ENCODE measurements around the gene TAF4.

The TAF4 gene

DNA sequence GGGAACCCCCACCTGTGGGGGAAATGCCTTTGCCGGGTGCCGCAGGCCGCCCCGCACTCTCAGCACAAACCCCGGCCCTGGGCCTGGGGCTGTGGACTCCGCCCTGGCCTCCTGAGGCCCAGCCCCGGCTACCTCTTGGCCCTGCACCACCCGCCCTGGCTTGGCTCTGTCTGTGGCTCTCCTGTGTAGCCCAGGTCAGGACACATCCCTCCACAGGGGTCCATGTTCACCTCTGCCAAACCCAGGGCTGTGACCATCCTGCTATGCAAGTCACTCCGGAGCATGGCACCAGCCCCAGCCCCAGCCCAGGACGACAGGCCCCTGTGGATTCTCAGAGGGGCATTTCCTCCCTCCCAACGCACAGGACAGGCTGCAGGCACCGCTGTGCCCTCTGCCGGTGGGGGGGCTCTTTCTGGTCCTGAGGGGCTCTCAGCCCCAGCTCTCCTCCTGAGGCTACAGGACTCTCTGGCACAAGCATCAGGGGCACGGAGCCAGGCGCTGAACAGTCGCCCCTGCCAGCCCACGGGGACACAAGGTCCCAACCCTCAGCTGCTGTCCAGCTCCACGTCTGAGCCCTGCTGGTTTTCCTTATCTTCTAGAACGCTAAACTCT is 45.7 kb downstream of the TAF4 start:
- DNase-seq: no peak

DNA sequence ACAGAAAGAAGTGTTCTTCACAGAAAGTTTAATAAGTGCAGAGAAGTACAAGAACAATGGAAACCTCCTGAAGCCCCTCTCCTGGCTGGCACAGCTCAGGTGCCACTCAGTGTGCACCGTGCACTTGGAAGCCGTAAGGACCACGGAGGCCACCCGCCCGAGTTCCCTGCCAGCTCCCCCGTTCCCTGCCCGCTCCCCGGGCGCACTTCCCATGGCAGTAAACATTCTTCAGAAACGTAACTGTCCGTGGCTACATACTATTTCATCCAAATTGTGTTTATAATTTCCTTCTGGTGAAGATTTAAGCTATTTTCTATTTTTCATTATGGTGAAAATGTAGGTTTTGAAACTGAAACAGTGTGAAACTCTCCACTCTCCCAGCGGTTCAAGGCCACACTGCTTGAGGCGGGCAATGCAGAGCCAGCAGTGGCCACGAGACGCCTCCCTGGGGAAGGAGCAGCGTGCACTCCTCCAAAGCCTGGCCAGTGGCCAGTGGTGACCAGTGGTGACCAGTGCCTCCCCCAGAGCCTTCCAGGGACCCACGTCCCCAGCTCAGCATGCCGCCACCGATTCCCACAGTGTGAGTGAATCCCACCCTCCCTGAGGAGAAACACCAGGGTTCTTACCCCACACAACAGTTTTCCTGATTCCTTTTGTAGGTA is 46.4 kb downstream of the TAF4 start:
- DNase-seq: no peak

DNA sequence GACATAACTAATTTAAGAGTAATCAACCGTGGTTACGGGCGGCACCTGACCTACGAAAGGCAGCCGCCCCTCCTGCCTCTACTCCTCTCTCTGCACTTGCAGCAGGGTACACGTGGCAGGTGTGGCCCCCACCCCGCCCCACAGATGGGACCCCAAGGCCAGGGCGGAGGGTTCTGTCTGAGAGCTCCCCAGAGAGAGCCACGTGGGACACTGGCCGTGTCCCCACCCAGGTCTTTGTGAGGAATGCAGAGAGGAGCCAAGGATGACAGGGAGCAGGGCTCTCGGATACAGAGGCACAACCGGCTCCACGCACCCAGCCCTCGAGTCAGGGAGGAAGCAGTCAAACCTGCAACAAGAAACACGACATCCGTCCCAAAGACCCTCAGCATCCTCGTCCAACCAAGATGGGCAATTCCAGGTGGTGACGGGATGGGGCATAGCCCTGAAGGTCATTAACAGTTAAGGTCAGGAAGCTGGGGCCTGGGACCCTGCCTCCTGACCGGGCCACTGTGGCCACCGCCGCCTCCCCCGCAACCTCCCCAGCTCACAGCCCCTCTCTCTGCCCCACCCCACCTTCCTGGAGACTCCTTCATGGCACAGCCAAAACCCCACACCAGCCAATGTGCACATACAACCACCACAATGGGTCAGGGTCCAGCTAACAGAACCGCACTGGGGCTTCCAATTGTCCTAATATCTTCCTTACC is 47.1 kb downstream of the TAF4 start:
- DNase-seq: no peak

GRCh38 chr20:62015540-62016288 is 50.0 kb downstream of the TAF4 start:
- DNase-seq: no peak

- DNase-seq: no peak
These were observed 50.7 kb downstream of the TAF4 start for GRCh38 chr20:62014889-62015537.

GRCh38 chr20:62014488-62014775 is 51.2 kb downstream of the TAF4 start:
- DNase-seq: no peak

- no peak for DNase-seq
These were observed 53.0 kb downstream of the TAF4 start for GRCh38 chr20:62012631-62013030.

DNA sequence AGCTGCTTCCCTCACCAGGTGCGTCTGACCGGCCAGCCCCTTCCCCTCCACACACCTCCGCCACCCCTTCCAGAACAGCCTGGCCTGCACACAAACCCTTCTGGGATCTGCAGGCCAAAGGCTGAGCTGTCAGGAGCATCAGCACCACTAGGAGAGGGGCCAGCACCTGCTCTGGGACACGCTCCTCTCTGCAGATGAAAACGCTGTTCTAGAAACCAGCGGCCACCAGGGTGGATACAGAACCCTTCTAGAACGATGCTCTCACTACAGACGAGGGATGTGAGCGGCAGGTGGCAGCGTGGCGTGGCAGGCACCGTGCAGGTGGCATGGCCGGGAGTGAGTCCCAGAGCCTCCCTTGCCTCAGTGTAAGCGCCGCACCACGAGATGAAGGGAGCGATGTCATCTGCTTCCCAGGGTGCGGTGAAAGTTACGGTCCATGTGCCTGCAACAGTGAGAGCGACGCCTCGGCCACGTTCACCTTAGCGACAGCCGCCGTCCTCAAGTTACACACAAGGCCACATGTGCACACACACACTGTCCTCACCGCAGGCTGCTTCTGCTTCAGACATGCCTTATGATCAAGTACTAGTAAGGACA is 53.6 kb downstream of the TAF4 start:
- DNase-seq: no peak

GRCh38 chr20:62011403-62011790 is 54.3 kb downstream of the TAF4 start:
- no peak for DNase-seq

GRCh38 chr20:62010551-62011402 is 54.9 kb downstream of the TAF4 start:
- peak; percentile 50 for DNase-seq

DNA sequence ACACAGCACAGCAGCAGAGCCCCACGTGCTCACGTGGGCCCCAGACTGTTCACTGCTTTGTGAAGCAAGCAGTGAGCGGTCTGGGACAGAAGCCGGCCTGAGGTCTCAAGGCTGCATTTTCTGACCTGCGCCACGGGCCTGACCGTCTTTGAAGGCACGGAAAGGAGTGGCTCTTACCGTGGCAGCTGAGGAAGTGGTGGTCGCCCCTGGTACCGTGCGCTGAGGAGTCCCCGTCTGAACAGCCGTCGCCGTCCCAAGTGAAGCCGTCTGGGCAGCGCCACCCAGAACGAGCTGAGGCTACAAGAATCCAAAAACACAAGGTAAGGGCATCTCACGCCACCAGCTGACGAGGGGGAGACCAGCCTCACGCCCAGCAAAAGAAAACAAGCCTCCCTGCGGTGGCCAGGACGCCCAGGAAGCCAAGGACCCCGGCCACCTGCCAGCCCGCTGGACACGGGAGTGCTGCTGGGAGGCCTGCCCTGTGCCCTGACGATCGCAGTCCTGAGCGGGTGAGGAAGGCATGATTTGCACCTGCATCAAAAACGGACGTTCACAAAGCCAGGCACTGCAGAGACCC is 55.7 kb downstream of the TAF4 start:
- DNase-seq: no peak

DNA sequence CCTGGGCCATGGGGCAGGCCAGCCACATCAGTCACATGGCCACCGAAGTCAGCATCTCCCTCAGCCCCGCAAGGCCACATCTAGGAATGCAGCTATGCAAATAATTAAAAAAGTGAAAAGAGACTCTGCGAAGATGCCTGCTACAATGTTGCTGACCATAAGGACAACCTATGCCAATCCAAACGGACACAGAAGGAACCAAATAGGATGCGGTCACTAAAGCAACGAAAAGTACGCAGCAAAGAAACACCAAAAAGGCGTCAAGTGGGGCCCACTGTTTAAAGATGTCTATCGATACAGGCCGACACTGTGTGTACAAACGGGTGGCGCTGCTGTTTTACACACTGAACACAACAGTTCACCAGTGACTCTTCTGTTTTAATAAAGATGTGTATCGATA is 56.4 kb downstream of the TAF4 start:
- DNase-seq: no peak

DNA sequence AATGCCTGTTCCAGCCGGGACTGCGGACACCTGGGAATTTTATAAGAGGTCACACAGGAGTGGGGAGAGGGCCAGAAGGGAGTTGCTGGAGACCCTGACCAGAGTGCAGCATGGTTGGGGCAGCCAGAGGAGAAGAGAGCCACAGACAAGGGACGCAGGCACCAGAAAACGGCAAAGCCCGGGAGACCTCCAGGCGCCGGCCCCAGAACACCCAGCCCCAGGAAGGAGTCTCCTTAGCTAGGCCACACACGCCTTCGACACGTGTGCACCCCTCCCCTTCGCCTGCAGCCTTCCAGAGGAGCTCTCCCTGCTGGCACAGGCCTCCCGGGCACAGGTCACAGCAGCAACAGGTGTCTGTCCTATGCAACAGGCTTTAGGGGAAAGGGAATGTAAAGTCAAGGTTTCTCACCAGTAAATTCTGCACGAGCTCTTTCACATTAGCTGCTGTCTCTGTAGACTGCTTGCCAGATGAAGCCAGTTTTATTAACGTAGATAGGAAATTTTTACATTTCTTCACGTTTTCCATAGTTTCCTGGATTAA is 57.0 kb downstream of the TAF4 start:
- DNase-seq: no peak

DNA sequence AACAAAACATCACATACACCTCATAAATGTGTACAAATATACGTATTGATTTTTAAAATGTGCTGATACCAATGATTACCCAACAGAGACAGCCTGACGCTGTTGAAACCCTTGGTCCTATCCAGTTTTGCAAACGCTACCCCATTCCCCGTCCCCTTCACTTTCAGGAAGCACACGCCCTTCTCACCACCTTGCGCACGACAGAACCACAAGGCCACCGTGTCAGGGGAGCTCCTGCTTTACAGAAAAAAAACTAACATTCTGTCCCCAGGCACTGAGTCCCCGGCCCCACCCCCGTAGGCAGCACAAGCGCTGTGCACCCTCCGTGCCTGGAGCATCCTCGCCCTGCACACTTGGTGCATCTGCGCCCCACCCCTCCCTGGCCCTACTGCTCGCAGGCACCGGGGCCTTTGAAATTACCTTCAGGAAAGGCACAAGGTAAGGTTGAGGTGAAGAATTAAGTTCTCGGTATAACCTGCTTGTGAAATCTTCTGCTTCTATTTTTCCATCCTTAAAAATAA is 58.5 kb downstream of the TAF4 start:
- no peak for DNase-seq

- DNase-seq: no peak
These were observed 59.2 kb downstream of the TAF4 start for GRCh38 chr20:62006482-62006881.

GRCh38 chr20:62004614-62005013 is 61.1 kb downstream of the TAF4 start:
- DNase-seq: no peak

GRCh38 chr20:62003567-62004405 is 61.9 kb downstream of the TAF4 start:
- no peak for DNase-seq

GRCh38 chr20:62002882-62003480 is 62.7 kb downstream of the TAF4 start:
- DNase-seq: no peak

DNA sequence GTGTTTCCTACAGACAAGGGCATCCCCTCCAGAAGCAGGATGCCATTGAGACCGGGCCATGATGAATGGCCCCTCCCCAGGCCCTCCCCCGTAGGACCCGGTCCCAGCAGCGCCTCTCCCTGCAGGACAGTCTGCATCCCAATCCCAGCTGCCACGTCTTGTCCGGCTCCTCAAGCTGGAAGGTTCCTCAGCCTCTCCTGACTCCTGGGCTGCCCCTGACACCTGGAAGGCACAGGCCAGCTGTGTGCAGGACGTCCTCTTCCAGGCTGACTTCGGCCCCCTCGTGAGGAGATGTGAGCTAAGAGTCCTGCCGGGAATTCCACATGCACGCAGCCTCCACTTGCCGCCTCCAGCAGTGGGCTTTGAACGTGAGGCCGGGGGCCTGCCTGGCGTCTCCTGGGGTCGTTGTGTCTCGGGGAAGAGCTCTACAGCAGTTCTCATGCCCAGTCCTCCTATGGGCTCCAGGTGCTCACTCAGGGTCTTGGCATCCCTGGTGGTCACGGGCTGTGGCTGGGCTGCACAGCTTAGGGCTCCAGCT is 64.4 kb downstream of the TAF4 start:
- DNase-seq: no peak

Data from activated CD4-positive, alpha-beta T cell treated with anti-CD3 and anti-CD28 coated beads for 1 hour (primary cell).